ENCODE measurements around the gene KITLG.
"Not testable (repeated sequence)": the region's sequence is repeated elsewhere in the genome, so short reads cannot be mapped to it uniquely, and the experiment has no call there.

Gene KITLG

GRCh38 chr12:88544991-88545980 is 35.0 kb downstream of the KITLG start:
- no peak for DNase-seq (ENCODE audit: low read depth)

- no peak for DNase-seq (ENCODE audit: low read depth)
These were observed 40.4 kb downstream of the KITLG start for GRCh38 chr12:88539893-88540292.

GRCh38 chr12:88538697-88539096 is 41.6 kb downstream of the KITLG start:
- no peak for DNase-seq (ENCODE audit: low read depth)

- DNase-seq (ENCODE audit: low read depth): no peak
These were observed 42.0 kb downstream of the KITLG start for GRCh38 chr12:88538250-88538649.

GRCh38 chr12:88530868-88531267 is 49.4 kb downstream of the KITLG start:
- no peak for DNase-seq (ENCODE audit: low read depth)

- DNase-seq (ENCODE audit: low read depth): no peak
These were observed 50.5 kb downstream of the KITLG start for GRCh38 chr12:88529531-88530488.

GRCh38 chr12:88522961-88523360 is 57.3 kb downstream of the KITLG start:
- no peak for DNase-seq (ENCODE audit: low read depth)

- no peak for DNase-seq (ENCODE audit: low read depth)
These were observed 59.8 kb downstream of the KITLG start for GRCh38 chr12:88520436-88520820.

GRCh38 chr12:88519802-88520435 is 60.4 kb downstream of the KITLG start:
- DNase-seq (ENCODE audit: low read depth): no peak

GRCh38 chr12:88518863-88519403 is 61.3 kb downstream of the KITLG start:
- DNase-seq (ENCODE audit: low read depth): no peak

GRCh38 chr12:88516811-88517210 is 63.5 kb downstream of the KITLG start:
- no peak for DNase-seq (ENCODE audit: low read depth)

GRCh38 chr12:88510843-88511242 is 69.4 kb downstream of the KITLG start:
- DNase-seq (ENCODE audit: low read depth): no peak

- DNase-seq (ENCODE audit: low read depth): no peak
These were observed 70.4 kb downstream of the KITLG start for GRCh38 chr12:88509851-88510250.

- DNase-seq (ENCODE audit: low read depth): no peak
These were observed 70.9 kb downstream of the KITLG start for GRCh38 chr12:88509347-88509746.

- not testable (repeated sequence) for DNase-seq (ENCODE audit: low read depth)
These were observed 72.4 kb downstream of the KITLG start for GRCh38 chr12:88507851-88508250.

GRCh38 chr12:88507270-88507669 is 73.0 kb downstream of the KITLG start:
- no peak for DNase-seq (ENCODE audit: low read depth)

GRCh38 chr12:88505696-88506095 is 74.6 kb downstream of the KITLG start:
- no peak for DNase-seq (ENCODE audit: low read depth)

GRCh38 chr12:88503281-88503703 is 77.0 kb downstream of the KITLG start:
- DNase-seq (ENCODE audit: low read depth): no peak

GRCh38 chr12:88501972-88502938 is 78.0 kb downstream of the KITLG start:
- no peak for DNase-seq (ENCODE audit: low read depth)

GRCh38 chr12:88496891-88497371 is 83.3 kb downstream of the KITLG start:
- no peak for DNase-seq (ENCODE audit: low read depth)
